ENCODE results near the gene TRNT1.

DNA sequence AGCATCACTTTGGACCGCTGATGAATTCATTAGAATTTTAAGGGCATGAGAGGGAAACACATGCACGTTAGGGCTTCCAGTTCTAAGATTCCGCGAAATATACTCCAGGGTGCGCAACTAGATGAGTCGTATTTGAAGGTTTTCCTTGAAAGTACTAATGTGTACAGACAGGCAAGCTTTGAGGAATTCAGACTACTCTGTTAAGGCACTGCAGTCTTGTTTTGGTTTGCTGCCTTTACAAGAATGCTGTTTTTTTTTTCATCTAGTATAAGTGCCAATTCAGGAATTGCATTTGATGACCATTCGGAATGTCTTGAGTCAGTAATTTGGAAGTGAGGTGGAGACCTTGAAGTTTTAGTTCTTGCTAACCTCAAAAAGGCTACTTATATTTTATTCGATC lies 19.1 kb downstream of the TRNT1 start:
- TF ChIP-seq EZH2 (IDR thresholded peaks at IDR 0.05; ENCODE audit: insufficient read depth, poor library complexity, severe bottlenecking) (no peak), EZH2phosphoT487 (IDR thresholded peaks at IDR 0.05; ENCODE audit: insufficient read depth, low read depth) (no peak)

Measured in GM23248 (cell line).